Trophoblast cell (in vitro differentiated cells and primary cell): Measurements from ENCODE around the gene CLPTM1L.

Experiments used
- DNase-seq, 2 donors: peaks; one replicate each; pipeline ENCODE4 v3.0.0-alpha.2; 2016
- H2AFZ ChIP-seq: 2 replicates; pipeline ENCODE4 v1.6.1; 2013; ENCODE audit warnings: low read length, moderate library complexity, mild to moderate bottlenecking; ENCODE audit not compliant: insufficient read depth, poor library complexity
- H2AK5ac ChIP-seq: 2 replicates; pipeline ENCODE4 v1.6.1; 2013; ENCODE audit warnings: mild to moderate bottlenecking, low read length
- H2BK120ac ChIP-seq: 2 replicates; pipeline ENCODE4 v1.6.1; 2013; ENCODE audit warnings: low read length, mild to moderate bottlenecking, moderate library complexity; ENCODE audit not compliant: insufficient read depth, poor library complexity
- H2BK12ac ChIP-seq: 2 replicates; pipeline ENCODE4 v1.6.1; 2013; ENCODE audit warnings: mild to moderate bottlenecking, low read length, moderate library complexity
- H2BK5ac ChIP-seq: 2 replicates; pipeline ENCODE4 v1.6.1; 2013; ENCODE audit warnings: low read length, low read depth, moderate library complexity, mild to moderate bottlenecking; ENCODE audit not compliant: poor library complexity
- H3K14ac ChIP-seq: 2 replicates; pipeline ENCODE4 v1.6.1; 2013; ENCODE audit warnings: mild to moderate bottlenecking, low read length
- H3K18ac ChIP-seq: 2 replicates; pipeline ENCODE4 v1.6.1; 2013; ENCODE audit warnings: mild to moderate bottlenecking, low read length
- H3K23ac ChIP-seq: 2 replicates; pipeline ENCODE4 v1.6.1; 2013; ENCODE audit warnings: low read length
- H3K27ac ChIP-seq: 2 replicates; pipeline ENCODE4 v1.5.1; 2013; ENCODE audit warnings: low read depth, mild to moderate bottlenecking, inconsistent platforms, low read length, moderate library complexity
- H3K27me3 ChIP-seq: 2 replicates; pipeline ENCODE4 v1.6.1; 2013; ENCODE audit warnings: inconsistent platforms, mild to moderate bottlenecking, low read length, moderate library complexity; ENCODE audit not compliant: insufficient read depth
- H3K36me3 ChIP-seq, 2 experiments: 1 replicate in 1 of 2; 2 replicates in 1 of 2; pipeline ENCODE4 v1.6.1; 2013; ENCODE audit warnings: low read length in 2 of 2, mild to moderate bottlenecking in 2 of 2, moderate library complexity in 1 of 2; ENCODE audit not compliant: insufficient read depth in 2 of 2, control insufficient read depth in 1 of 2
- H3K4ac ChIP-seq: 2 replicates; pipeline ENCODE4 v1.6.1; 2013; ENCODE audit warnings: low read depth, mild to moderate bottlenecking, low read length, moderate library complexity
- H3K4me1 ChIP-seq, 2 experiments: 1 replicate in 1 of 2; 2 replicates in 1 of 2; pipeline ENCODE4 v1.6.1; 2013; ENCODE audit warnings: low read length in 2 of 2, mild to moderate bottlenecking in 2 of 2, moderate library complexity in 1 of 2; ENCODE audit not compliant: insufficient read depth in 2 of 2, control insufficient read depth in 1 of 2
- H3K4me2 ChIP-seq: 2 replicates; pipeline ENCODE4 v1.6.1; 2013; ENCODE audit warnings: inconsistent platforms, mild to moderate bottlenecking, low read length, moderate library complexity
- H3K4me3 ChIP-seq: 2 replicates; pipeline ENCODE4 v1.5.1; 2013; ENCODE audit warnings: mild to moderate bottlenecking, low read depth, low read length, inconsistent platforms
- H3K79me1 ChIP-seq: one replicate; pipeline ENCODE4 v1.6.1; 2013; ENCODE audit warnings: low read length
- H3K79me2 ChIP-seq: 2 replicates; pipeline ENCODE4 v1.6.1; 2013; ENCODE audit warnings: low read length, mild to moderate bottlenecking; ENCODE audit not compliant: control insufficient read depth, insufficient read depth, poor library complexity
- H3K9ac ChIP-seq: 2 replicates; pipeline ENCODE4 v1.6.1; 2013; ENCODE audit warnings: mild to moderate bottlenecking, low read length
- H3K9me3 ChIP-seq: 2 replicates; pipeline ENCODE4 v1.6.1; 2013; ENCODE audit warnings: low read depth, mild to moderate bottlenecking, control low read depth, inconsistent platforms, low read length; ENCODE audit not compliant: insufficient read depth
- H4K12ac ChIP-seq: 2 replicates; pipeline ENCODE4 v1.6.1; 2013; ENCODE audit warnings: low read depth, mild to moderate bottlenecking, low read length, moderate library complexity
- H4K8ac ChIP-seq: 2 replicates; pipeline ENCODE4 v1.6.1; 2013; ENCODE audit warnings: low read depth, mild to moderate bottlenecking, low read length, moderate library complexity
- H4K91ac ChIP-seq: one replicate; pipeline ENCODE4 v1.6.1; 2013; ENCODE audit warnings: low read depth, mild to moderate bottlenecking, low read length, moderate library complexity
- whole genome bisulfite sequencing: extraction: QIAGEN DNeasy Blood & Tissue Kit; methylation state at CpG from one replicate; pipeline ENCODE4 v1.1.7; 2013; ENCODE audit warnings: missing lambda C conversion rate; ENCODE audit not compliant: insufficient read length, insufficient coverage; ENCODE audit errors: extremely low coverage; 5-methylcytosine and 5-hydroxymethylcytosine counted together

The CLPTM1L gene

GRCh38 chr5:1364211-1364610, 19.3 kb upstream of the CLPTM1L start:
- Histone ChIP-seq H2BK12ac (no peak overlapping the region), H3K4me2 (no peak overlapping the region), H3K23ac (no peak overlapping the region), H3K27me3 (no peaks in the 10 kb centered on the region), H2AFZ (no peak overlapping the region), H4K91ac (no peak overlapping the region), H3K79me2 (no peaks in the 10 kb centered on the region), H4K12ac (no peak overlapping the region), H3K4me3 (no peak overlapping the region), H3K4me1 (no peaks in the 10 kb centered on the region), H3K79me1 (no peaks in the 10 kb centered on the region), H3K14ac (no peak overlapping the region), H3K4ac (no peak overlapping the region), H3K9ac (no peak overlapping the region), H2AK5ac (no peak overlapping the region), H3K36me3 (no peaks in the 10 kb centered on the region), H3K27ac (no peak overlapping the region), H2BK120ac (no peak overlapping the region), H4K8ac (no peak overlapping the region), H3K9me3 (no peaks in the 10 kb centered on the region), H3K18ac (no peak overlapping the region), H2BK5ac (no peak overlapping the region)
- DNase-seq: no peak
- no CpG with 5 or more reads among the region's 9 CpGs for WGBS

- Histone ChIP-seq H2AK5ac (no peak overlapping the region), H3K79me2 (no peaks in the 10 kb centered on the region), H2BK120ac (no peak overlapping the region), H3K23ac (no peak overlapping the region), H2AFZ (no peak overlapping the region), H3K4me1 (no peaks in the 10 kb centered on the region), H3K9ac (no peak overlapping the region), H3K4me3 (no peak overlapping the region), H4K8ac (no peak overlapping the region), H3K18ac (no peak overlapping the region), H3K36me3 (no peaks in the 10 kb centered on the region), H4K91ac (no peak overlapping the region), H3K14ac (no peak overlapping the region), H3K79me1 (no peaks in the 10 kb centered on the region), H3K27me3 (no peaks in the 10 kb centered on the region), H3K4me2 (no peak overlapping the region), H3K4ac (no peak overlapping the region), H3K9me3 (peaks cover under 1% of the 10 kb centered on the region), H2BK12ac (no peak overlapping the region), H2BK5ac (no peak overlapping the region), H3K27ac (no peak overlapping the region), H4K12ac (no peak overlapping the region)
- DNase-seq: no peak
- WGBS: no CpG with 5 or more reads among the region's 16 CpGs
Observed at GRCh38 chr5:1363581-1363980, 18.7 kb upstream of the CLPTM1L start.

- Histone ChIP-seq H3K4me1 (no peaks in the 10 kb centered on the region), H2AK5ac (no peak overlapping the region), H3K4me3 (no peak overlapping the region), H3K9me3 (peaks cover 2% of the 10 kb centered on the region), H3K4me2 (no peak overlapping the region), H3K9ac (no peak overlapping the region), H2BK12ac (no peak overlapping the region), H4K12ac (no peak overlapping the region), H3K79me2 (no peaks in the 10 kb centered on the region), H3K36me3 (no peaks in the 10 kb centered on the region), H3K27ac (no peak overlapping the region), H3K27me3 (no peaks in the 10 kb centered on the region), H3K18ac (no peak overlapping the region), H4K8ac (no peak overlapping the region), H3K4ac (no peak overlapping the region), H4K91ac (no peak overlapping the region), H2BK120ac (no peak overlapping the region), H3K23ac (no peak overlapping the region), H3K79me1 (no peaks in the 10 kb centered on the region), H2AFZ (no peak overlapping the region), H3K14ac (no peak overlapping the region), H2BK5ac (no peak overlapping the region)
- no peak for DNase-seq
- WGBS: no CpG with 5 or more reads among the region's 6 CpGs
Observed at GRCh38 chr5:1363160-1363559, 18.3 kb upstream of the CLPTM1L start.

- Histone ChIP-seq H3K36me3 (no peaks in the 10 kb centered on the region), H4K8ac (no peak overlapping the region), H3K4me1 (no peaks in the 10 kb centered on the region), H4K91ac (no peak overlapping the region), H3K4me3 (no peak overlapping the region), H2BK120ac (no peak overlapping the region), H3K4me2 (no peak overlapping the region), H3K27ac (no peak overlapping the region), H3K23ac (no peak overlapping the region), H3K14ac (no peak overlapping the region), H3K27me3 (no peaks in the 10 kb centered on the region), H3K4ac (no peak overlapping the region), H3K9me3 (peaks cover 2% of the 10 kb centered on the region), H2BK5ac (no peak overlapping the region), H3K9ac (no peak overlapping the region), H3K79me1 (no peaks in the 10 kb centered on the region), H4K12ac (no peak overlapping the region), H2BK12ac (no peak overlapping the region), H3K18ac (no peak overlapping the region), H2AFZ (no peak overlapping the region), H3K79me2 (no peaks in the 10 kb centered on the region), H2AK5ac (no peak overlapping the region)
- no CpG with 5 or more reads among the region's 29 CpGs for WGBS
- DNase-seq: no peak
Observed at GRCh38 chr5:1362242-1363015, 17.5 kb upstream of the CLPTM1L start.
